H9 (cell line): Measurements from ENCODE around the gene ITGB3. TPM values are rescaled to one million over a fixed set of nuclear protein-coding genes. Genes with fewer than 3 reads are reported as not detected.
A peak's percentile ranks its signal among the peaks of the same experiment; 100 is the strongest.

Experiments used
- DNase-seq: peaks from one replicate; pipeline ENCODE4 v3.0.0-alpha.2; 2017
- H2AFZ ChIP-seq: one replicate; pipeline ENCODE4 v1.6.1; 2013; ENCODE audit warnings: mild to moderate bottlenecking, low read length, control low read depth, moderate library complexity
- H2AK5ac ChIP-seq: 2 replicates; pipeline ENCODE4 v1.6.1; 2013; ENCODE audit warnings: low read length, control low read depth, mixed read lengths; ENCODE audit not compliant: insufficient read length
- H2BK120ac ChIP-seq: one replicate; pipeline ENCODE4 v1.6.1; 2013; ENCODE audit warnings: low read depth, mild to moderate bottlenecking, low read length, control low read depth, inconsistent platforms; ENCODE audit not compliant: poor library complexity, severe bottlenecking
- H2BK12ac ChIP-seq: 2 replicates; pipeline ENCODE4 v1.6.1; 2013; ENCODE audit warnings: low read length, control low read depth, mixed read lengths, low read depth; ENCODE audit not compliant: insufficient read length
- H2BK15ac ChIP-seq: 2 replicates; pipeline ENCODE4 v1.6.1; 2013; ENCODE audit warnings: low read depth, low read length, control low read depth
- H2BK20ac ChIP-seq: one replicate; pipeline ENCODE4 v1.6.1; 2013; ENCODE audit warnings: low read depth, mild to moderate bottlenecking, low read length, control low read depth, inconsistent platforms; ENCODE audit not compliant: poor library complexity, severe bottlenecking
- H2BK5ac ChIP-seq: 2 replicates; pipeline ENCODE4 v1.6.1; 2013; ENCODE audit warnings: low read length, control low read depth, mixed read lengths; ENCODE audit not compliant: insufficient read length
- H3K14ac ChIP-seq: 2 replicates; pipeline ENCODE4 v1.6.1; 2013; ENCODE audit warnings: low read length, control low read depth; ENCODE audit not compliant: insufficient read depth
- H3K18ac ChIP-seq: 2 replicates; pipeline ENCODE4 v1.6.1; 2013; ENCODE audit warnings: low read depth, mild to moderate bottlenecking, mixed read lengths, low read length, control low read depth; ENCODE audit not compliant: insufficient read length
- H3K23ac ChIP-seq: 2 replicates; pipeline ENCODE4 v1.6.1; 2013; ENCODE audit warnings: low read length, control low read depth, mixed read lengths, low read depth; ENCODE audit not compliant: insufficient read length
- H3K23me2 ChIP-seq: 2 replicates; pipeline ENCODE4 v1.6.1; 2013; ENCODE audit warnings: low read depth, mild to moderate bottlenecking, mixed read lengths, low read length, control low read depth; ENCODE audit not compliant: insufficient read length, poor library complexity, severe bottlenecking
- H3K27ac ChIP-seq: 2 replicates; pipeline ENCODE4 v1.5.1; 2013; ENCODE audit warnings: low read length, control low read depth, mixed read lengths, low read depth; ENCODE audit not compliant: insufficient read length
- H3K27me3 ChIP-seq: 2 replicates; pipeline ENCODE4 v1.6.1; 2013; ENCODE audit warnings: low read length, control low read depth, inconsistent platforms; ENCODE audit not compliant: insufficient read depth
- H3K4ac ChIP-seq: 2 replicates; pipeline ENCODE4 v1.6.1; 2013; ENCODE audit warnings: low read depth, mild to moderate bottlenecking, control low read depth, inconsistent platforms, low read length, moderate library complexity
- H3K4me1 ChIP-seq: 2 replicates; pipeline ENCODE4 v1.6.1; 2013; ENCODE audit warnings: low read length, control low read depth, inconsistent platforms; ENCODE audit not compliant: insufficient read depth
- H3K4me2 ChIP-seq: 2 replicates; pipeline ENCODE4 v1.6.1; 2013; ENCODE audit warnings: low read length, control low read depth, mixed read lengths; ENCODE audit not compliant: insufficient read length, insufficient read depth
- H3K56ac ChIP-seq: 2 replicates; pipeline ENCODE4 v1.6.1; 2013; ENCODE audit warnings: low read depth, mild to moderate bottlenecking, mixed read lengths, low read length, control low read depth; ENCODE audit not compliant: insufficient read length
- H3K79me1 ChIP-seq: 2 replicates; pipeline ENCODE4 v1.6.1; 2013; ENCODE audit warnings: low read depth, mild to moderate bottlenecking, moderate library complexity, low read length, control low read depth, inconsistent platforms; ENCODE audit not compliant: insufficient read depth, poor library complexity, severe bottlenecking
- H3K79me2 ChIP-seq: 2 replicates; pipeline ENCODE4 v1.6.1; 2013; ENCODE audit warnings: low read length, control low read depth, inconsistent platforms; ENCODE audit not compliant: insufficient read depth
- H3K9ac ChIP-seq: 2 replicates; pipeline ENCODE4 v1.6.1; 2013; ENCODE audit warnings: low read length, control low read depth, mixed read lengths; ENCODE audit not compliant: insufficient read length; ENCODE audit errors: extremely low read depth
- H3K9me3 ChIP-seq: one replicate; pipeline ENCODE4 v1.6.1; 2013; ENCODE audit warnings: low read depth, low read length, inconsistent platforms; ENCODE audit not compliant: control insufficient read depth
- H3T11ph ChIP-seq: one replicate; pipeline ENCODE4 v1.6.1; 2013; ENCODE audit warnings: mild to moderate bottlenecking, low read length, control low read depth, inconsistent platforms
- H4K20me1 ChIP-seq: one replicate; pipeline ENCODE4 v1.6.1; 2013; ENCODE audit not compliant: control insufficient read depth, insufficient read length, insufficient read depth
- H4K5ac ChIP-seq: 2 replicates; pipeline ENCODE4 v1.6.1; 2013; ENCODE audit warnings: low read depth, mild to moderate bottlenecking, mixed read lengths, low read length, control low read depth; ENCODE audit not compliant: insufficient read length
- H4K8ac ChIP-seq: replicated peaks from 2 replicates; pipeline ENCODE4 v1.6.1; 2013; ENCODE audit warnings: low read length, control low read depth, mixed read lengths, low read depth; ENCODE audit not compliant: insufficient read length
- H4K91ac ChIP-seq: 2 replicates; pipeline ENCODE4 v1.6.1; 2013; ENCODE audit warnings: low read depth, mild to moderate bottlenecking, moderate library complexity, mixed read lengths, low read length, control low read depth; ENCODE audit not compliant: insufficient read length
- H3K27ac Mint-ChIP-seq, 3 experiments: 2 replicates in 2 of 3; 3 replicates in 1 of 3; pipeline ENCODE4 v1.8.0; 2020 to 2021; ENCODE audit warnings: mixed read lengths in 3 of 3, mild to moderate bottlenecking in 1 of 3, moderate library complexity in 1 of 3
- H3K27me3 Mint-ChIP-seq: 2 replicates; pipeline ENCODE4 v1.8.0; 2021; ENCODE audit warnings: low read depth, mild to moderate bottlenecking, moderate library complexity, mixed read lengths
- H3K36me3 Mint-ChIP-seq, 3 experiments: 2 replicates in 2 of 3; 3 replicates in 1 of 3; pipeline ENCODE4 v1.8.0; 2020 to 2021; ENCODE audit warnings: low read depth in 3 of 3, mixed read lengths in 3 of 3; ENCODE audit not compliant: insufficient read depth in 1 of 3
- H3K4me1 Mint-ChIP-seq, 2 experiments: 2 replicates each; pipeline ENCODE4 v1.8.0; 2020; ENCODE audit warnings: mixed read lengths in 2 of 2
- H3K4me3 Mint-ChIP-seq, 2 experiments: 2 replicates in 1 of 2; 3 replicates in 1 of 2; pipeline ENCODE4 v1.8.0; 2020 to 2021; ENCODE audit warnings: mild to moderate bottlenecking in 2 of 2, mixed read lengths in 2 of 2, moderate library complexity in 1 of 2
- H3K9me3 Mint-ChIP-seq, 2 experiments: 2 replicates in 1 of 2; 3 replicates in 1 of 2; pipeline ENCODE4 v1.8.0; 2020; ENCODE audit warnings: mild to moderate bottlenecking in 2 of 2, mixed read lengths in 2 of 2, moderate library complexity in 1 of 2
- WGBS: extraction: QIAGEN DNeasy Blood & Tissue Kit; methylation state at CpG from one replicate; pipeline ENCODE4 v1.1.7; 2013; ENCODE audit warnings: missing lambda C conversion rate, low lambda C conversion rate, mixed read lengths; ENCODE audit not compliant: insufficient read length; ENCODE audit errors: extremely low coverage; 5-methylcytosine and 5-hydroxymethylcytosine counted together
- total RNA-seq: library from RNA; stranded (reverse); gene quantifications from 2 replicates; pipeline ENCODE4 v1.2.1, GENCODE V29; 2021
- TF ChIP-seq, protein P1 (sequence below): fragments of 200-600 bp; sonication (generic); conservative IDR thresholded peaks from 3 replicates; pipeline ENCODE4 v1.8.0; 2021; ENCODE audit warnings: antibody characterized with exemption, mild to moderate bottlenecking

ITGB3 gene
- total RNA-seq, 1 experiment from 2014 or later: not detected

DNA sequence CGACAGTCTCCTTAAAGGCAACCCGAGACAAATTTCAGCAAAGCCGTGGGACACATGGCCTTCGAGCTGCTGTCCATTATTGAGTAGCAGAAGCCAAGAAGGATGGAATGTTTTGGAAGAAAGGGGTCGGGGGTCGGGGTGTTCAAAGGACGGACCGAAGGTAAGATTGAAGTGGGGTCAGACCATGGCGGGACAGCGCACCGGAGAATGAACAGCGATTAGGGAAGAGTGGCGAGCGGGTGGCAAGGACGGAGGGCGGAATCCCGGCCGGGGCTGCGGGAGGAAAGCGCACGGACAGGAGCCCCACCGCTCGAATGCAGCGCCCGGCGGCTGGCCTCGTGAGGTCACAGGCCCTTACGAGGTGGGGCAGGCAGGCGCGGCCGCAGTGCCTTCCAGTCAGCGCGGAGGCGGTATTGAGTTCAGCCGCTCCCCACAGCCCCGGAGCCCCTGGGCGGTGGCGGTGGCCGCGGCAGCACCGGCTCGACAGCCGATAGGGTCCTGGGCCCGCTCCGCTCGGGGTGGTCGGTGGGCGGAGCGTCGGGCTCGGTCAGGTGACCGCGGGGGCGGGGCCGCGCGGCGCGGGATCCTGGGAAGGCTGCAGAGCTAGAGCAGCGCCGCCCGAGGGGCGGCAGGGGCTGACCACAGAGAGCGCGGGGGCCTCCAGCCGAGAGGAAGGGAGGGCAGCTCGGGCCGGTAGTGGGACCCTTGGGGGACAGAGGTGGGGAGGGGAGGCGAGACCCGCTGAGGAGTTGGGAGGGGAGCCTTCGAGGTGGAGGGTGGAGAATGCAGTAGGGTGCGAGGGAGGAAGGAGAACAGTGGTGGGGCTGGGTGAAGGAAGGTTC, 70.0 kb downstream of the ITGB3 start, which contains the start of gene EFCAB13:
TSS of gene EFCAB13 (plus strand) at position 574 of the 842 bp plus-strand sequence. CDS start 4,399 bp downstream, outside the sequence.
- Mint-ChIP-seq H3K4me1 (peaks cover 8 to 16% of the 10 kb centered on the region in 2 experiments), H3K27me3 (peaks cover 39% of the 10 kb centered on the region), H3K27ac (peak within 1 kb of the TSS; percentile 60 to 92 (median 84); a peak in 5 of 7 replicates), H3K4me3 (peak within 1 kb of the TSS; percentile 78 to 89), H3K36me3 (peaks cover 6 to 12% (median 7%) of the 10 kb centered on the region in 3 experiments), H3K9me3 (peaks cover 14% of the 10 kb centered on the region in 2 experiments)
- H3K4me1 ChIP-seq: no peaks in the 10 kb centered on the region
- no peaks in the 10 kb centered on the region for H3K9me3 ChIP-seq
- no peaks in the 10 kb centered on the region for H3K79me2 ChIP-seq
- no peak within 1 kb of the TSS for H4K8ac ChIP-seq
- H4K20me1 ChIP-seq: no peaks in the 10 kb centered on the region
- H3K18ac ChIP-seq: peak within 1 kb of the TSS; percentile 93
- H3K27ac ChIP-seq: peak within 1 kb of the TSS; percentile 21
- H2AK5ac ChIP-seq: no peak within 1 kb of the TSS
- H3K23ac ChIP-seq: no peak within 1 kb of the TSS
- H2AFZ ChIP-seq: peak within 1 kb of the TSS; percentile 42
- peak within 1 kb of the TSS; percentile 69 for H3K9ac ChIP-seq
- DNase-seq: peak; percentile 98
- peak within 1 kb of the TSS; percentile 72 for H3K4me2 ChIP-seq
- H3K27me3 ChIP-seq: no peaks in the 10 kb centered on the region
- no peak within 1 kb of the TSS for H2BK120ac ChIP-seq
- no peaks in the 10 kb centered on the region for H3K79me1 ChIP-seq
- no peak within 1 kb of the TSS for H2BK5ac ChIP-seq
- H3K23me2 ChIP-seq: peaks cover 15% of the 10 kb centered on the region
- peak within 1 kb of the TSS; percentile 84; the same call in 1 of the 2 replicates for H3K14ac ChIP-seq
- H2BK12ac ChIP-seq: peak within 1 kb of the TSS; percentile 7
- no peak within 1 kb of the TSS for H3K4ac ChIP-seq
- H3T11ph ChIP-seq: no peak within 1 kb of the TSS
- no peak within 1 kb of the TSS for H2BK20ac ChIP-seq
- H4K91ac ChIP-seq: no peak within 1 kb of the TSS
- no peak within 1 kb of the TSS for H2BK15ac ChIP-seq
- no CpG with 5 or more reads among the region's 72 CpGs for WGBS
- H3K56ac ChIP-seq: no peak within 1 kb of the TSS
- TF ChIP-seq, protein P1, sequence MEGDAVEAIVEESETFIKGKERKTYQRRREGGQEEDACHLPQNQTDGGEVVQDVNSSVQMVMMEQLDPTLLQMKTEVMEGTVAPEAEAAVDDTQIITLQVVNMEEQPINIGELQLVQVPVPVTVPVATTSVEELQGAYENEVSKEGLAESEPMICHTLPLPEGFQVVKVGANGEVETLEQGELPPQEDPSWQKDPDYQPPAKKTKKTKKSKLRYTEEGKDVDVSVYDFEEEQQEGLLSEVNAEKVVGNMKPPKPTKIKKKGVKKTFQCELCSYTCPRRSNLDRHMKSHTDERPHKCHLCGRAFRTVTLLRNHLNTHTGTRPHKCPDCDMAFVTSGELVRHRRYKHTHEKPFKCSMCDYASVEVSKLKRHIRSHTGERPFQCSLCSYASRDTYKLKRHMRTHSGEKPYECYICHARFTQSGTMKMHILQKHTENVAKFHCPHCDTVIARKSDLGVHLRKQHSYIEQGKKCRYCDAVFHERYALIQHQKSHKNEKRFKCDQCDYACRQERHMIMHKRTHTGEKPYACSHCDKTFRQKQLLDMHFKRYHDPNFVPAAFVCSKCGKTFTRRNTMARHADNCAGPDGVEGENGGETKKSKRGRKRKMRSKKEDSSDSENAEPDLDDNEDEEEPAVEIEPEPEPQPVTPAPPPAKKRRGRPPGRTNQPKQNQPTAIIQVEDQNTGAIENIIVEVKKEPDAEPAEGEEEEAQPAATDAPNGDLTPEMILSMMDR: peak; percentile 51
- H4K5ac ChIP-seq: peak within 1 kb of the TSS; percentile 43
